ENCODE results near the gene KIR2DL4. TPM values are rescaled to one million over a fixed set of nuclear protein-coding genes. Genes with fewer than 3 reads are reported as not detected.
"Not testable (repeated sequence)": the region's sequence is repeated elsewhere in the genome, so short reads cannot be mapped to it uniquely, and the experiment has no call there.

KIR2DL4 gene
- total RNA-seq, 2 donors from 2014 or later, result not detected

DNA sequence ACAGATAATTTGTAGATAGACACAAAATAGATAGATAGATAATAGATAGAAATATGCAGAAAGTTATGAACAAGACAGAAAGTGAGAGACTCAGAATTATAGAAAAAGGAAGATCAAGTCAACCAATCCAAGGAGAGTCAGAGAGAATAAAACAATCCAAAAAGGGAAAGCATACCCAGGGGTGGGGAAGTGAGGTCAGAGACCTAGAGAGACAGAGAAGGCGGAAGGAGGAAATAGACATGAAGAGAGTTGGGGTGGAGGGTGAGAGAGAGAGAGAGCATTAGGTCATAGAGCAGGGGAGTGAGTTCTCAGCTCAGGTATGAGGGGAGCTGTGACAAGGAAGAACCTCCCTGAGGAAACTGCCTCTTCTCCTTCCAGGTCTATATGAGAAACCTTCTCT lies 51.8 kb downstream of the KIR2DL4 start:
- ATAC-seq; DNase-seq; intact Hi-C loops (cut with DNase I): not testable (repeated sequence)

DNA sequence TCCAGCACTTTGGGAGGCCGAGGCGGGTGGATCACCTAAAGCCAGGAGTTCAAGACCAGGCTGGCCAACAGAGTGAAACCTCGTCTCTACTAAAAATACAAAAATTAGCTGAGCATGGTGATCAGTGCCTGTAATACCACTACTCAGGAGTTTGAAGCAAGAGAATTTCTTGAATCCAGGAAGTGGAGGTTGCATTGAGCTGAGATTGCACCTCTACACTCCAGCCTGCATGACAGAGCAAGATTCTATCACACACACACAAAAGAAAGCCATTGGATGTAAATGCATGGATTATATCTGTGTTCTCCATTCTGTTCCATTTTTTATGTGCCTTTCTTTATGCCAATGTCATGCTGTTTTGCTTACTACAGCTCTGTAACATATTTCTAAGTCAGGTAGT lies 55.1 kb downstream of the KIR2DL4 start:
- ATAC-seq; DNase-seq; intact Hi-C loops (cut with DNase I): not testable (repeated sequence)

DNA sequence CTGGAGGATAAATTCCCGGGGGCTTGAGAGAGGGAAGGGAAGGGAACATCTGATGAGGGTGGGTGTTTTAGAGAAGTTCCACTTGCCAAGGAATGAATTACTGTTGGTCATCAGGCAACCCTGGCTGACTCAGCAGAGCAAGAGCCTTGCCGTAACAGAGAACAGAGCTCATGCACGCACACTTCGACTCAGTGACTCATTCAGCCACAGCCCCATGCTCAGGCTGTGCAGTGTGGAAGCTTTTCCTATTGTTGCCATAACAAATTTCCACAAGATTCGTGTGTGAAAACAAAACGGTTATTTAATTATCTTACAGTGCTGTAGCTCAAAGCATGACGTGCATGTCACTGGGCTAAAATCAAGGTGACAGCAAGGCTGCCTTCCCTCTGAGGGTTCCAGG lies 56.0 kb downstream of the KIR2DL4 start:
- ATAC-seq; intact Hi-C loops (cut with DNase I); DNase-seq: not testable (repeated sequence)

DNA sequence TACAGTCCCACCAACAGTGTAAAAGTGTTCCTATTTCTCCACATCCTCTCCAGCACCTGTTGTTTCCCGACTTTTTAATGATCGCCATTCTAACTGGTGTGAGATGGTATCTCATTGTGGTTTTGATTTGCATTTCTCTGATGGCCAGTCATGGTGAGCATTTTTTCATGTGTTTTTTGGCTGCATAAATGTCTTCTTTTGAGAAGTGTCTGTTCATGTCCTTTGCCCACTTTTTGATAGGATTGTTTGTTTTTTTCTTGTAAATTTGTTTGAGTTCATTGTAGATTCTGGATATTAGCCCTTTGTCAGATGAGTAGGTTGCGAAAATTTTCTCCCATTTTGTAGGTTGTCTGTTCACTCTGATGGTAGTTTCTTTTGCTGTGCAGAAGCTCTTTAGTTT lies 60.0 kb downstream of the KIR2DL4 start:
- ATAC-seq; intact Hi-C loops (cut with DNase I); DNase-seq: not testable (repeated sequence)

Other genes starting within 250 kb of the KIR2DL4 start
- gene LILRA2, start 229.8 kb upstream of the KIR2DL4 start, total RNA-seq, result 1 to 10 TPM; 2.1 to 5.8 TPM
- under 1 TPM; 0.86 to 0.97 TPM for gene LILRA1, start 210.0 kb upstream of the KIR2DL4 start, total RNA-seq
- gene LILRB1, start 173.1 kb upstream of the KIR2DL4 start, total RNA-seq, result 1 to 10 TPM; 3.1 to 4.2 TPM
- gene LILRB4, start 140.6 kb upstream of the KIR2DL4 start, total RNA-seq, result 10 to 100 TPM in 1 of 2 donors, 1 to 10 TPM in 1; 5.7 to 11.8 TPM
- gene KIR3DL3, start 79.2 kb upstream of the KIR2DL4 start, total RNA-seq, result not detected
- not detected for gene KIR2DL3, start 65.1 kb upstream of the KIR2DL4 start, total RNA-seq
- gene KIR2DL1, start 33.8 kb upstream of the KIR2DL4 start, total RNA-seq, result not detected
- gene KIR3DL1, start 12.9 kb downstream of the KIR2DL4 start, total RNA-seq, result not detected
- gene KIR2DS4, start 29.1 kb downstream of the KIR2DL4 start, total RNA-seq, result not detected
- not detected for gene KIR3DL2, start 46.8 kb downstream of the KIR2DL4 start, total RNA-seq
- under 1 TPM; 0.65 to 0.77 TPM for gene FCAR, start 70.6 kb downstream of the KIR2DL4 start, total RNA-seq
- not detected for gene NCR1, start 102.5 kb downstream of the KIR2DL4 start, total RNA-seq
- not detected for gene NLRP7, start 143.9 kb downstream of the KIR2DL4 start, total RNA-seq
- gene NLRP2, start 162.8 kb downstream of the KIR2DL4 start, total RNA-seq, result under 1 TPM in 1 of 2 donors, not detected in 1; 0.88 TPM
- gene GP6, start 234.7 kb downstream of the KIR2DL4 start, total RNA-seq, result under 1 TPM; 0.13 to 0.24 TPM

Data from left cardiac atrium (tissue), 4 donors.